ENCODE results near the gene CUL3.
"Not testable (repeated sequence)": the region's sequence is repeated elsewhere in the genome, so short reads cannot be mapped to it uniquely, and the experiment has no call there.

CUL3 gene

DNA sequence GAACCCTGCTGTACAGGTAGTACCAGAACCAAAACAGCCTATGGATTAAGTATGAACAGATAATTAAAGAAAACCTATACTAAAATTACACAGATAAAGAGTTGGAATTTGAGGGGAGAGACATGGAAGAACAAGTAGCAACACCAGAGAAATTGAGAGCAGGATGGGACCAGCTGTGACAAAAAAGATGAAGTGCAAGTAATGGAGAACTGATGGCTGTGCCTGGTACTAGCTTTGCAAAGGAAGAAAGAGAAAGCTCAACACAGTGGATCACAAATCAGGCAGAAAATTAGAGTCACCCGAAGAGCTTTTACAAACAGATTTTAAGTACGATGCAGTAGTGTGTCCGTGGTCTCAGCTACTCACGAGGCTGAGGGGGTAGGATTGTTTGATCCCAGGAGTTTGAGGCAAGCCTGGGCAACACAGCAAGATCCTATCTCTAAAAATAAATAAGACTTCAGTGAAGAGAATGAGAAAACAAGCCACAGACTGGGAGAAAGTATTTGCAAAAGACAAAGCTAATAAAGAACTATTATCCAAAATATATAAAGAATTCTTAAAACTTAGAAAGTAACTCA lies 46.5 kb downstream of the CUL3 start:
- no peak for DNase-seq (ENCODE audit: low read depth)

DNA sequence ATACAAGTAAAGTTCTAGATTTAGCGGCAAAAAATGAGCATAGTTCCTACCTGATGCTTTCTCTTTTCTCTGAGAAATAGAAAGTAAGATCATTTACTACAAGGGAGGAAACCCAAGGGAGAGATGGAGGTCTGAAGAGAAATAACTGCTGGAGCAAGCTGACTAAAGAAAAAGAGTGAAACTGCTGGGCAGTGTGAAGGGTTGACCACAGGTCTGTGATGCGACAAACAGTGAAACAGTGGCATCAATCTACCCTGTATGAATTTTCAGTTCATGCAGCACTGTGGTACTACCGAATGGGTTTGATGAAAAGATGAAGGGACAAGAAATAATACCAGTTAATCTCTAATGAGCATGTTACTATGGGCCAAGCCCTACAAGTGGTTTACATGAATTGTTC lies 52.2 kb downstream of the CUL3 start:
- no peak for DNase-seq (ENCODE audit: low read depth)

DNA sequence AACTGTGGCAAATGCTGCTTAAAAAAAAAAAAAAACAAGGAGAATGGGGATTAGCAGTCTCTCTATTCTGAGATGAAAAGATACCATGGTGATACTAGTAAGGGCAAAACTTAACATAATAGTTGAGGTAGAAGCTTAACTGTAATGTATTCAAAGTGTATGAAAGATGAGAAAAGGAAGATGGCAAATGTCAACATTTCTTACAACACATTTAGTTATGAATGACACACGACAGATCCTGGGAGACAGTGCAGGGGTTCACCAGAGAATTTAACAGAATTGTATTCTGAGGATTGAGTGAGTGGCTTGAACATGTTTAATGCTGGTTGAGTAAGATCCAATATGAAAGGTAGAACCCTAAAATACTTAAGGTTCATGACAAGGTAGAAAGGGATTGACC lies 52.7 kb downstream of the CUL3 start:
- DNase-seq (ENCODE audit: low read depth), result no peak

DNA sequence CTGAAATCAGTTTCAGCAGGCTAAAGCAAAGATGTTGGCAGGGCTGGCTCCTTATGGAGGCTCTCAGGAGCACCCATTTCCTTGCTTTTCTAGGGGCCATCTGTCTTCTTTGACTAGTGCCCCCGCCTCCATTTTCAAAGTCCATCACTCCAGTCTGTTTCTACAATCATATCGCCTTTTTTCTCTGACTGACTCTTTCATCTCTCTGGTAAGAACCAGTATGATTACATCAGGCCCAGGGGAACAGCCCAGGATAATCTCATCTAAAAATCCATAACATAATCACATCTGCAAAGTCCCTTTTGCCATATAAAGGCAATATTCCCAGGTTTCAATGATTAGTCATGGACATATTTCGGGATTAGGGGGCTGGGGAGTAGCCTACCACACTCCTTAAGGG lies 57.0 kb downstream of the CUL3 start:
- DNase-seq (ENCODE audit: low read depth), result no peak

DNA sequence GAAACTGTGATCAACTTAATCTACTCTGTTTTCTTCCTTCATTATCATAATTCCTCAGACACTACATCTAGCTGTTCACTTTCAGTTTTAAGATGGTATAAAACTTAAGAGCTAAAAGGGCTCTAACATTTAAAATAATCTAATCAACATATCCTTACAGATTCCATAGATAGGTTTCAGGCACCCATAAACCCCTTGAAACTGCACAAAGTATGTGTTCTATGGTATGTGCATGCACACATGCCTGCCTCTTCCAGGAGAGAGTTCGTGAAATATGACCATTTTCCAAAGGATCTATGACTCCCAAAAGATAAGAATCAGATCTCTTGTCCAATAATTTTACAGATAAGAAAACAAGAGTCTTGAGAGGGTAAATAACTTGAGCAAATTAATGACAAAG lies 59.4 kb downstream of the CUL3 start:
- DNase-seq (ENCODE audit: low read depth), result no peak

DNA sequence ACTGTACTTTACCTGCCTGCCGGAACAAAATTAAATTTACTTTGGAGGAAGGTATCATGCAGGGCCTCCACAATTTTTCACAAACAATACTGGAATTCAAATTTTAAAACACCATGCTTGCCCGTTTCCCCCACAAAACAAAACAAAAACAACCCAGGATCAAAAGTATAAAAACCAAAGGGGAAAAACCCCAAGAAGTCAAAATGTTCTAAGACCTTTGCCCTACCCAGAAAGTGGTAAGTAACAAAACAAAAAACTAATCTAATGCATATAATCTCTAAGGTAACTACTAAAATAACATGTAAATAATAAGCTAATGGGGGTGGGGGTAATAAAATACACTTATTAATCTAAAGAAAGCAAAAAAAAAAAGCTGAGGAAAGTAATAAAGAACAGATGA lies 60.5 kb downstream of the CUL3 start:
- no peak for DNase-seq (ENCODE audit: low read depth)

DNA sequence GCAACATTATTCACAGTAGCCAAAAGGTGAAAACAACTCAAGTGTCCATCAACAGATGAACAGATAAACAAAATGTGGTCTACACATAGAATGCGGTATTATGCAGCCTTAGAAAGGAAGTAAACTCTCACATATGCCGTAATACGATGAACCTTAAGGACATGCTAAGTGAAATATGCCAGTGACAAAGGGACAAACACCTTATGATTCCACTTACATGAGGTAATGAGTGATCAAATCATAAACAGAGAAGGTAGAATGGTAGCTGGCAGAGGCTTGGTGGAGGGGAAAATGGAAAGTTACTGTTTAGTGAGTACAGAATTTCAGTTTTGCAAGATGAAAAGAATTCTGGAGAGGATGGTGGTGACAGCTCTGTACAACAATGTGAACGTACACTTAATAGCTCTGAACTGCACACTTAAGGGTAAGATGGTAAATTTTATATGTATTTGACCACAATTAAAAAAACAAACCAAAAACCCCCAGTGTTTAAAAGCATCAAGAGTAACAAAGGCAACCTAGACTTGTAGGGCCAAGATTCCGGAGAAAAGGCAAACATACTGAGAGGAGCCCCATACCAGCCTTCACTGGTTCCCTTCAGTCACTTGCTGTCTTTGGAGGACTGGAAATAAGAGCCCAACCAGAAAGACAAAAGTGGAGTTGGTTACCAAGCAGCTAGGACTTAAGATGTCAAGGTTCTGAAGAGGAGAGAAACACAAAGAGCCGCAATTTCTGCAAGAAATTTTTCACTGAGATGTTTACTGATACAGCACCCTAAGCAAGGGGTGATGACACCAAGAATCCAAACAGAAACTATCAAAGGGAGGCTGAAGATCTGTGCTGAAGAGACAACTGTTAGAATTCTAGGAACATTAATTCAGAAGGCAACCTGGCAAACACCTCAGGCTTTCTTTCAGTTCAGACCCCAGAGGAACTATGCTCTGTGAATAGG lies 61.3 kb downstream of the CUL3 start:
- DNase-seq (ENCODE audit: low read depth), result no peak

DNA sequence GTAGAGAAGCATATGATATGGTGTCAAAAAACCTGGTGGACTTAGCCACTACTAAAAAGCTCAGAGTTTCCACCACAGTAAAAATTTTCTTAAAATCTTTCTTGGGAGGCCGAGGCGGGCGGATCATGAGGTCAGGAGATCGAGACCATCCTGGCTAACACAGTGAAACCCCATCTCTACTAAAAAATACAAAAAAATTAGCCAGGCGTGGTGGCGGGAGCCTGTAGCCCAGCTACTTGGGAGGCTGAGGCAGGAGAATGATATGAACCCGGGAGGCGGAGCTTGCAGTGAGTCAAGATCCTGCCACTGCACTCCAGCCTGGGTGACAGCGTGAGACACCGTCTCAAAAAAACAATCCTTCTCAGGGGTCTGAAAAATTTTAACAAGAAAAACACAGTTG lies 62.7 kb downstream of the CUL3 start:
- DNase-seq (ENCODE audit: low read depth), result not testable (repeated sequence)

DNA sequence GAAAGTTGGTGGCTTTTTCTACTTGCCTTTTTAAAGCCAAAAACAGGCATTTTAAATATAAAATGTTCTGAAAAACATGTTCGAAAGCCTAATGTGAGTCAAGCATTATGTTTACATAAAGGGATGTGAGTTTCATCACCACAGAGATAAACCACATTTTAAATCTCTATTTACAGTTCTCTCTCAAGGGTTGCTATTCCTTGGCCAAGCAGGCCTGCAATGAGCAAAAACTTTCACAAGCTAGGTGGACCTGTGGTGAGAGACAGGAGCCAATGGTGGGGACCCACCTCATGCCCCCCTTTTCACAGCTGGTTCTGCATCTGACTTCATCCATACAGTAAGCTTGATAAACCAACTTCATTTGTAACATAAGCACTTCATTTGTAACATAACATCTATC lies 65.1 kb downstream of the CUL3 start:
- DNase-seq (ENCODE audit: low read depth), result peak; percentile 68

DNA sequence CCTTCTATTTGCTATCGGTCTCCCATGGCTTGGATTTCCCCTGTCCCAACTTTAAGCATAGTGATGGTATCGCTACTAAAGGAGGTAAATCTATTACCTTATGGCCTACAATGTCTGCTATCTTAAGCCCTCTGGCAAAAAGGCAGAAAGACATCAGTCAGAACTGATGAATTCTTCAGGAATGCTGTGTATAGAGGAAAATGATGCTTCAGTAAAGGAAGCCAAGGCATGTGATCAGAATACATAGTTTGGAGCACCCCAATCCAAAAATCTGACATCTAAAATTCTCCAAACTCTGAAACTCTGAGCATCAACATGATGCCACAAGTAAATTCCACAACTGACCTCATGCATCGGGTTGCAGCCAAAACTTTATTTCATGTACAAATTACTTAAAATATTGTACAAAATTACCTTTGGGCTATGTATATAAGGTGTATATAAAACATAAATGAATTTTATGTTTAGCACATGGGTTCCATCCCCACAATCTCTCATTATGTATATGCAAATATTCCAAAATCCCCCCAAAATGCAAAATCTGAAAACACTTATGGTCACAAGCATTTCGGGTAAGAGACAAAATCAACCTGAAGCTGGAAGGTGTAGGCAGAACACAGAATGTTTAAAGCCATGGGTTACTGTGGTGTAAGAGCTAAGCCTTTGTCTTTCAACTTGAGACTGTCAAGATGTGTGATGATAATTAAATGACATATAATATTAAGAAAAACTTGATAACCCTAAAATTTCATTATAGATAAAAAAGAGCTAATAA lies 66.2 kb downstream of the CUL3 start:
- DNase-seq (ENCODE audit: low read depth), result peak; percentile 75

DNA sequence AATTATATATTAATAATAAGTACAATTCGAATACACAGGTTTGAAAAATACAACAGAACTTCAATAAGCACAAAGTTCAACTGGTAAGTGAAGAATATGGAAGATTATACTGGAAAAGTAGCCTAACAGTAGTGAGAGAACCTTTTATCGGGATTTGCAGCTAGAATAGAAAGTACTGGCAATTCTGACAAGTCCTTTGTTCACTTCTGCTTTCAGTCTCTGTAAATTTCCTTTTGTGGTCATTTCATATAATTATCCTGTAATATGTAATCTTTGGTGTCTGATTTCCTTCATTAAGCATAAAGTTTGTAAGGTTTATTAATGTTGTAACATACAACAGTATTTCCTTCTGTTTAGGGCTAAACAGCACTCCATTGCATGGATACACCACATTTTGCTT lies 67.2 kb downstream of the CUL3 start:
- DNase-seq (ENCODE audit: low read depth), result no peak

DNA sequence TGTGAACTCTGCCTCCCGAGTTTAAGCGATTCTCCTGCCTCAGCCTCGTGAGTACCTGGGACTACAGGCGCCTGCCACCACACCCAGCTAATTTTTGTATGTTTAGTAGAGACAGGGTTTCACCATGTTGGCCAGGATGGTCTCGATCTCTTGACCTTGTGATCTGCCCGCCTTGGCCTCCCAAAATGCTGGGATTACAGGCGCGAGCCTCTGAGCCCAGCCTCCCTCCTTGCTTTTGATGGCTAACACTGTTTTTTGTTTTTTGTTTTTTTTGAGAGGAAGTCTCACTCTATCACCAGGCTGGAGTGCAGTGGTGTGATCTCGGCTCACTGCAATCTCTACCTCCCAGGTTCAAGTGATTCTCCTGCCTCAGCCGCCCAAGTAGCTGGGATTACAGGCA lies 68.8 kb downstream of the CUL3 start:
- not testable (repeated sequence) for DNase-seq (ENCODE audit: low read depth)

DNA sequence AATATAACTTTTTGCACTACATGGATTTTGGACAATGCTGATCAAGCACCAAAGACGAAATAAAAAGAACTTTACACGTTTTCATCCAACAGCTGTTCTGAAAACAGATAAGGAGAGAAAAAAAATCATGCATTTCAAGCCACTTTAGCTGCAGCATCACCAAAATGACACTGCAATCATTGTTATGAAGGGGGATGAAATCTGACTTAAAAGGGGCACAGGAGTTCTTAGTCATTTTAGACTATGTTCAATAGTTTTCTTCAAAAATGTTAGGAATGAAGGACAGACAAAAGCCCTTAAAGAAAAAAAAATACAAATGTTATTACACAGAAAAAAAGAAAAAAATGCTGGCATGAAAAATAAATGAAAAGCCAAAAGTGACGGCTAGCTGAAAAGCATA lies 71.2 kb downstream of the CUL3 start:
- DNase-seq (ENCODE audit: low read depth), result no peak

DNA sequence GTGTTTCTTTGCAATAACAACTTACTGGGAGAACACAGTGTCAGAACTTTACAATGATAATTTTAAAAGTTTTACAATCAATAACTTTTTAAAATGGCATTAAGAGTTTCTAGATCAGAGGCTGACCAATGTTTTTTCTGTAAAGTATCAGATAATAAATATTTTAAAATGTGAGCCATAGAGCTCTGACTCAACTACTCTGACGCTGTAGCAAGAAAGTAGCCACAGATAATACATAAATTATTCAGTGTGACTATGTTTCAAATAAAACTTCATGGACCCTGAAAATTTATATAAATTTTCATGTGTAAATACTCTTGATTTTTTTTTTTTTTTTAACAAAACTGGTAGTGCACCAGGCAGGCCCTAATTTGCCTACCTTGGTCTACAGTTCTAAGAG lies 77.4 kb downstream of the CUL3 start:
- no peak for DNase-seq (ENCODE audit: low read depth)

DNA sequence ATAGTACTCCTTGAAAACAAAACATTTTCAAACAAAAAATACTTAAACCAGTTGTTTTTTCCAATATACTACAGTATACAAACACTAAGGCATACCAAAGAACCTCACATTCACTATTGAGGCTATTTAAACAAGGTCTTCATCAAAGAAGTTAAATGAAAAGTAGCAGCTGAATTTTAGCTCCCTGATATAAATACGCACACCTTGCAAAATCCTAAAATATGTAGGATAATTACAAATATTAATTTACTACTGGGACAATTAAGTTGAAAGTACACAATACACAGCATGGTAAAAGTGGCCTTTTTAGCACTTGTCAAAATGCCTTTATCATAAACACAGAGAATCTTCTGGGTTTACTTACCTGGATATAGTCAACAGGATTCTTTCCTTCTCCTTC lies 78.7 kb downstream of the CUL3 start:
- DNase-seq (ENCODE audit: low read depth), result no peak

DNA sequence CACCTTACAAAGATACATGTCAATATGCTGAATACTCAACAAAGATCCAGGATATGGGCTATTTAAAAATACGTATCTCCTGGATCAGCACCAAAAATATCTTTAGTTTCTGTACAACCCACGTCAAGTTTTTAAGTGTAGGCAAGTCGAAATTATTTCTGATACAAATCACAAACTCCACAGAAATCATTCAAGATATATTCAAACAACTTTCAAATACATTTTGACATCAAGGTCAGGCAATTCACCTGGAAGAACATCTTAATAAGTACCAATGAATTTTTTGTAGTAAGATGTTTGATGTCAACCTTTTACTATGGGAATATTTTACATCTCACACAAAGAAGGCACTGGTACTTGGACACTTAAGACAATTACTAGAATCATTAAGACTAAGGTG lies 86.2 kb downstream of the CUL3 start:
- no peak for DNase-seq (ENCODE audit: low read depth)

DNA sequence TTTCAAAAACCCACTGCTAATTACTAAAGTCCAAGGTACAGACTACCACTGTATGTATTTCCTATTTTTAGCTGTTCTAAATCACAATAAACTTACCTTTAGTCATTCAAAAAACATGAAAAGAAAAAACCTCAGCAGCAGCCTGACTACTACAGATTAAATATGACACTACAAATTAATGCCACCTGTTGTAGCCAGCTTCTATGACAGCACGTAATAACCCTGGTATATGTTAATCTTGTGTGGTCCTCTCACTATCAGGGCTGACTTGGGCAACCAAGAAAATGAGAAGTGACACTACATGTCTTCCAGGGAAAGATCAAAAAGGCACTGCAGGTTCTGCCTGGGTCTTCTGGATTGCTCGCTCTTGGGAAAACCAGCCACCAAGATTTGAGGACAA lies 92.6 kb downstream of the CUL3 start:
- DNase-seq (ENCODE audit: low read depth), result no peak

DNA sequence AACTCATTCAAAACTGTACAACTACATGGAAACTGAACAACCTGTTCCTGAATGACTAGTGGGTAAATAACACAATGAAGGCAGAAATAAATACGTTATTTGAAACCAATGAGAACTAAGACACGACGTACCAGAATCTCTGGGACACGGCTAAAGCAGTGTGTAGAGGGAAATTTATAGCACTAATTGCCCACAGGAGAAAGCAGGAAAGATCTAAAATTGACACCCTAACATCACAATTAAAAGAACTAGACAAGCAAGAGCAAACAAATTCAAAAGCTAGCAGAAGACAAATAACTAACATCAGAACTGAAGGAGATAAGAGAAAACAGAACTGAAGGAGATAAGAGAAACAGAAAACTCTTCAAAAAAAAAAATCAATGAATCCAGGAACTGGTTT lies 97.2 kb downstream of the CUL3 start:
- DNase-seq (ENCODE audit: low read depth), result not testable (repeated sequence)

DNA sequence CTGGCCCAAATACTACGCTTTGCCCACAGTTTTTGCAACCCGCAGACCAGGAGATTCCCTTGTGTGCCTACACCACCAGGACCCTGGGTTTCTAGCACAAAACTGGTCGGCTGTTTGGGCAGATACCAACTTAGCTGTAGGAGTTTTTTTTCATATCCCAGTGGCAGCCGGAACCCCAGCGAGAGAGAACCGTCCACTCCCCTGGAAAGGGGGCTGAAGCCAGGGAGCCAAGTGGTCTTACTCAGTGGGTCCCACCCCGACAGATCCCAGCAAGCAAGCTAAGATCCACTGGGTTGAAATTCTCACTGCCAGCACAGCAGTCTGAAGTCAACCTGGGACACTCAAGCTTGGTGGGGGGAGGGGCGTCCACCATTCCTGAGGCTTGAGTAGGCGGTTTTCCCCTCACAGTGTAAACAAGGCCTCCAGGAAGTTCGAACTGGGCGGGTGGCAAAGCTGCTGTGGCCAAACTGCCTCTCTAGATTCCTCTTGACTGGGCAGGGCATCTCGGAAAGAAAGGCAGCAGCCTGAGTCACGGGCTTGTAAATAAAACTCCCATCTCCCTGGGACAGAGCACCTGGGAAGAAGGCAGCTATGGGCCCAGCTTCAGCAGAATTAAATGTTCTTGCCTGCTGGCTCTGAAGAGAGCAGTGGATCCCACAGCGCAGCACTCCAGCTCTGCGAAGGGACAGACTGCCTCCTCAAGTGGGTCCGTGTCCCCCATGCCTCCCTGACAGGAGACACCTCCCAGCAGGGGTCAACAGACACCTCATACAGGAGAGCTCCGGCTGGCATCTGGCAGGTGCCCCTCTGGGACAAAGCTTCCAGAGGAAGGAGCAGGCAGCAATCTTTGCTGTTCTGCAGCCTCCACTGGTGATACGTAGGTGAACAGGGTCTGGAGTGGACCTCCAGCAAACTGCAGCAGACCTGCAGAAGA lies 99.8 kb downstream of the CUL3 start:
- DNase-seq (ENCODE audit: low read depth), result peak; percentile 87

DNA sequence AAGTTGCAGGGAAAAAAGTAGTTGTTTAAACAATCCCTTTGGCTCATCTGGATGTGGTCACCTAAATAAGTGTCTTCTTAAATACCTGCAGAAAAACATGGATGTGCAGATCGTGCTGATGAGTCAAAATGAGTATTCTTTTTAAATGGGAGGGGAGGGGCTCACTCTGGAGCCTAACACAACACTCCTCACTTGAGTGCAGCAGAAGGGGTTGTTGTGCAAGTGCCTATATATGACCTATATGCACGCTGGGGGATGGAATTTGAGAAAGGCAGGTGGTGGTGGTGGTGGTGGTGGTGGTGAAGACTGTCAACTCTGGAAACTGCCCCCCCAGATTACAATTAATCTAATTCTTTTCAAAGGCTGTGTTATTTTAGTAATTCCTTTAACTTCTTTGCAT lies 105.3 kb downstream of the CUL3 start:
- no peak for DNase-seq (ENCODE audit: low read depth)

DNA sequence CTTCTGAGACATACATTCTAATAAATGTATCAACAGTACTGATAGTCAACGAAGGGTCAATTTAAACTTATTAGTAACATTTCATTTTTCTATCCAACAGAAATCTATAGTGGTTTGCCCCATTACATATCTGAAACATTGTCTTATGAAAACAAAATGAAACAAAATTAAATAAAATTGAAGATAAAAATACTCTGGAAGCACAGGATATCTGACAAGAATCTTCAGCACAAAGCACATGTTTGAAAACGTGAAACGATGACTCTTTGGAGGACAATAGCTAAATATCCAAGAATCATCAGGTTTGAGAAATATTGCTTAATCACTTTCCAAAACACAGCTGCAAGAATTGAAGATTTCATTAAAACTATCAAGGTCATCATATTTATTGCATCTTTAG lies 112.3 kb downstream of the CUL3 start:
- no peak for DNase-seq (ENCODE audit: low read depth)

DNA sequence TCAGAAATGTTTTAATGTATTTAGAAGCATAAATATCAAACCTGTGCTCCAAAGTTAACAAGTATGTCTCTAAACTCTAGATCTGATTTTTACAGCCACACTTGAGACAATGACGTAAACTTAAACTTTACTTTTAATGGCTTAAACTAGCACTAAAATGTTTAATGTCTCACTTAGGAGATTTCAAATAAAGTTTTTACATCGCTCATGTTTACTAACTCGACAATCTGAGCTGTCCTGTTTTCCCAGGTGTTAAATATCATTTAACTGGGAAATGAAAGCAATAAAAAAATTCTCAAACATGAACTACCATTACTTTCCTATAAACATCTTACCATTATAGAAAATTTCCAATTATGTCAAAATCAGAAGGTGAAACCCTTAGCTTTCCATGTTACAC lies 113.0 kb downstream of the CUL3 start:
- DNase-seq (ENCODE audit: low read depth), result no peak

Measured in fibroblast of gingiva (primary cell).